ENCODE results near the gene DSCAML1.

DNA sequence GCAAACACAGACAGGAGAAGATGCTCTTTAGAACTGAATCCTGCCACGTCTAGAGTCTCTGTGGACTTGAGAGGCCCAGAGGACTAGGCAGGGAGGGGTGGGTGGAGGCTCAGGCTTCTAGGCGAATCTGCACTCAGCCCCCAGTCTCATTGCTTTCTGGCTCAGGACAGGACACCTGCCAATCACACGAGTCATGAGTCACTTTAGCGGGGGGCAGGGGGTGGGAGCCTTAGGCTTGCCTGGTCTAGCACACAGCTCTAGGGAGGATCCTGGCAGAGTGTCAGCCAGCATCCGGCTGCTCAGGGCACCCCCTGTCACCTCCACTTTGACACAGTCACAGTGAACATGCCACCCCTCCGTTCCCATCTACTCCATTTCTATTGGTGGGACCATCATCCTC, 301.7 kb downstream of the DSCAML1 start:
- no peak for TF ChIP-seq POLR2A (IDR thresholded peaks at IDR 0.05)
- TF ChIP-seq, protein P1, sequence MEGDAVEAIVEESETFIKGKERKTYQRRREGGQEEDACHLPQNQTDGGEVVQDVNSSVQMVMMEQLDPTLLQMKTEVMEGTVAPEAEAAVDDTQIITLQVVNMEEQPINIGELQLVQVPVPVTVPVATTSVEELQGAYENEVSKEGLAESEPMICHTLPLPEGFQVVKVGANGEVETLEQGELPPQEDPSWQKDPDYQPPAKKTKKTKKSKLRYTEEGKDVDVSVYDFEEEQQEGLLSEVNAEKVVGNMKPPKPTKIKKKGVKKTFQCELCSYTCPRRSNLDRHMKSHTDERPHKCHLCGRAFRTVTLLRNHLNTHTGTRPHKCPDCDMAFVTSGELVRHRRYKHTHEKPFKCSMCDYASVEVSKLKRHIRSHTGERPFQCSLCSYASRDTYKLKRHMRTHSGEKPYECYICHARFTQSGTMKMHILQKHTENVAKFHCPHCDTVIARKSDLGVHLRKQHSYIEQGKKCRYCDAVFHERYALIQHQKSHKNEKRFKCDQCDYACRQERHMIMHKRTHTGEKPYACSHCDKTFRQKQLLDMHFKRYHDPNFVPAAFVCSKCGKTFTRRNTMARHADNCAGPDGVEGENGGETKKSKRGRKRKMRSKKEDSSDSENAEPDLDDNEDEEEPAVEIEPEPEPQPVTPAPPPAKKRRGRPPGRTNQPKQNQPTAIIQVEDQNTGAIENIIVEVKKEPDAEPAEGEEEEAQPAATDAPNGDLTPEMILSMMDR (IDR thresholded peaks at IDR 0.05) = no peak

All from uterus (tissue), 2 donors.